DMS79 (cell line): ENCODE data around the gene FNTB.

Experiments used
- DNase-seq: peaks from one replicate; lab custom pipeline; 2025; lab: John Stamatoyannopoulos, UW

Gene FNTB

GRCh38 chr14:64986648-64987437, at the start of gene FNTB:
Gene FNTB, plus strand, starts transcription at chr14:64986895. Its CDS starts 59 bp downstream, at chr14:64986954.
- peak; percentile 97 for DNase-seq

- no peak for DNase-seq
Measured at GRCh38 chr14:64937171-64937820, 49.4 kb upstream of the FNTB start.

- no peak for DNase-seq
Measured at GRCh38 chr14:64937821-64938193, 48.9 kb upstream of the FNTB start.

GRCh38 chr14:64938972-64939816, 47.5 kb upstream of the FNTB start:
- no peak for DNase-seq

GRCh38 chr14:64939817-64940190, 46.9 kb upstream of the FNTB start:
- DNase-seq = no peak

- peak; percentile 71 for DNase-seq
Measured at GRCh38 chr14:64940336-64940910, 46.3 kb upstream of the FNTB start.

GRCh38 chr14:64942531-64943111, 44.1 kb upstream of the FNTB start, which contains the start of gene GPX2:
Gene GPX2, minus strand, starts transcription at chr14:64942745. Its CDS starts 19 bp downstream, at chr14:64942726.
- peak; percentile 100 for DNase-seq

GRCh38 chr14:64943556-64943955, 43.1 kb upstream of the FNTB start:
- DNase-seq = no peak

GRCh38 chr14:64944041-64944440, 42.7 kb upstream of the FNTB start:
- DNase-seq = no peak

- no peak for DNase-seq
Measured at GRCh38 chr14:64944861-64945260, 41.8 kb upstream of the FNTB start.

GRCh38 chr14:64945431-64946178, 41.1 kb upstream of the FNTB start:
- no peak for DNase-seq

- DNase-seq = no peak
Measured at GRCh38 chr14:64946310-64947045, 40.2 kb upstream of the FNTB start.

GRCh38 chr14:64947710-64948611, 38.7 kb upstream of the FNTB start:
- no peak for DNase-seq

GRCh38 chr14:64948612-64949210, 38.0 kb upstream of the FNTB start:
- DNase-seq = no peak

GRCh38 chr14:64950889-64951288, 35.8 kb upstream of the FNTB start:
- no peak for DNase-seq

- DNase-seq = no peak
Measured at GRCh38 chr14:64951291-64951690, 35.4 kb upstream of the FNTB start.

- DNase-seq = no peak
Measured at GRCh38 chr14:64951724-64952123, 35.0 kb upstream of the FNTB start.

- DNase-seq = no peak
Measured at GRCh38 chr14:64952598-64953309, 33.9 kb upstream of the FNTB start.
